ENCODE results near the gene FKBP15. TPM values are rescaled to one million over a fixed set of nuclear protein-coding genes. Genes with fewer than 3 reads are reported as not detected.

Gene FKBP15
- total RNA-seq: 21.7 and 24.9 TPM in 2 replicates

GRCh38 chr9:113221003-113221799 lies at the start of gene FKBP15, which contains the start of gene SLC31A1:
Gene FKBP15, minus strand, starts transcription at chr9:113221277. Its CDS starts 34 bp downstream, at chr9:113221243.
Gene SLC31A1, plus strand, starts transcription at chr9:113221544. Its CDS starts 34,605 bp downstream, at chr9:113256149.

GRCh38 chr9:113150670-113151611 lies 70.1 kb downstream of the FKBP15 start, which contains the start of gene SLC31A2:
Gene SLC31A2, plus strand, starts transcription at chr9:113151007. Its CDS starts 68 bp downstream, at chr9:113151075.

Other genes starting within 250 kb of the FKBP15 start
- gene ZNF883, start 209.1 kb downstream of the FKBP15 start, total RNA-seq: 3.2 and 3.3 TPM in 2 replicates
- gene ZFP37, start 164.6 kb downstream of the FKBP15 start, total RNA-seq: 2.3 and 3.0 TPM in 2 replicates
- 8.6 and 8.9 TPM in 2 replicates for gene SLC31A2, start 70.3 kb downstream of the FKBP15 start, total RNA-seq
- 34.3 and 41.9 TPM in 2 replicates for gene SLC31A1, start 267 bp upstream of the FKBP15 start, total RNA-seq
- 16.0 and 27.3 TPM in 2 replicates for gene CDC26, start 54.3 kb upstream of the FKBP15 start, total RNA-seq
- 28.2 and 32.5 TPM in 2 replicates for gene PRPF4, start 54.4 kb upstream of the FKBP15 start, total RNA-seq
- not detected in 2 replicates for gene RNF183, start 82.1 kb upstream of the FKBP15 start, total RNA-seq
- gene WDR31, start 119.0 kb upstream of the FKBP15 start, total RNA-seq: 3.9 and 5.0 TPM in 2 replicates
- 0.07 TPM in 1 of 2 replicates, not detected in the other for gene BSPRY, start 128.3 kb upstream of the FKBP15 start, total RNA-seq
- gene HDHD3, start 155.7 kb upstream of the FKBP15 start, total RNA-seq: 9.3 and 9.6 TPM in 2 replicates
- 46.7 and 48.6 TPM in 2 replicates for gene ALAD, start 180.0 kb upstream of the FKBP15 start, total RNA-seq
- 24.7 and 24.8 TPM in 2 replicates for gene POLE3, start 189.4 kb upstream of the FKBP15 start, total RNA-seq
- gene C9orf43, start 189.5 kb upstream of the FKBP15 start, total RNA-seq: 0.13 and 0.69 TPM in 2 replicates
- gene RGS3, start 242.4 kb upstream of the FKBP15 start, total RNA-seq: 98.1 and 101 TPM in 2 replicates